PC-3 (cell line): ENCODE results near the gene LRAT.

Experiments used
- EZH2 ChIP-seq: fragments of 300-600 bp; sonication (generic); IDR thresholded peaks from one replicate; pipeline ENCODE4 v1.6.1; 2017; ENCODE audit warnings: antibody characterized with exemption, mild to moderate bottlenecking, low read length; ENCODE audit not compliant: unreplicated experiment
- EZH2phosphoT487 ChIP-seq: fragments of 300-600 bp; sonication (generic); IDR thresholded peaks from 2 replicates; pipeline ENCODE4 v1.6.1; 2018; ENCODE audit warnings: mild to moderate bottlenecking, antibody characterized with exemption, low read length, borderline replicate concordance
- TF ChIP-seq, protein P1 (sequence below): fragments of 300-600 bp; sonication (generic); conservative IDR thresholded peaks from 2 replicates; pipeline ENCODE4 v1.5.1; 2017; ENCODE audit warnings: antibody characterized with exemption, low read depth, mild to moderate bottlenecking, low read length

GRCh38 chr4:154719087-154719486 is 24.7 kb upstream of the LRAT start:
- TF ChIP-seq, protein P1, sequence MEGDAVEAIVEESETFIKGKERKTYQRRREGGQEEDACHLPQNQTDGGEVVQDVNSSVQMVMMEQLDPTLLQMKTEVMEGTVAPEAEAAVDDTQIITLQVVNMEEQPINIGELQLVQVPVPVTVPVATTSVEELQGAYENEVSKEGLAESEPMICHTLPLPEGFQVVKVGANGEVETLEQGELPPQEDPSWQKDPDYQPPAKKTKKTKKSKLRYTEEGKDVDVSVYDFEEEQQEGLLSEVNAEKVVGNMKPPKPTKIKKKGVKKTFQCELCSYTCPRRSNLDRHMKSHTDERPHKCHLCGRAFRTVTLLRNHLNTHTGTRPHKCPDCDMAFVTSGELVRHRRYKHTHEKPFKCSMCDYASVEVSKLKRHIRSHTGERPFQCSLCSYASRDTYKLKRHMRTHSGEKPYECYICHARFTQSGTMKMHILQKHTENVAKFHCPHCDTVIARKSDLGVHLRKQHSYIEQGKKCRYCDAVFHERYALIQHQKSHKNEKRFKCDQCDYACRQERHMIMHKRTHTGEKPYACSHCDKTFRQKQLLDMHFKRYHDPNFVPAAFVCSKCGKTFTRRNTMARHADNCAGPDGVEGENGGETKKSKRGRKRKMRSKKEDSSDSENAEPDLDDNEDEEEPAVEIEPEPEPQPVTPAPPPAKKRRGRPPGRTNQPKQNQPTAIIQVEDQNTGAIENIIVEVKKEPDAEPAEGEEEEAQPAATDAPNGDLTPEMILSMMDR = no peak
- TF ChIP-seq EZH2phosphoT487 (no peak), EZH2 (no peak)
